PC-3 (cell line): ENCODE data around the gene ALKBH8.

Experiments
- EZH2 ChIP-seq: fragments of 300-600 bp; sonication (generic); IDR thresholded peaks from one replicate; pipeline ENCODE4 v1.6.1; 2017; ENCODE audit warnings: antibody characterized with exemption, mild to moderate bottlenecking, low read length; ENCODE audit not compliant: unreplicated experiment
- EZH2phosphoT487 ChIP-seq: fragments of 300-600 bp; sonication (generic); IDR thresholded peaks from 2 replicates; pipeline ENCODE4 v1.6.1; 2018; ENCODE audit warnings: mild to moderate bottlenecking, antibody characterized with exemption, low read length, borderline replicate concordance
- TF ChIP-seq, protein P1 (sequence below): fragments of 300-600 bp; sonication (generic); conservative IDR thresholded peaks from 2 replicates; pipeline ENCODE4 v1.5.1; 2017; ENCODE audit warnings: antibody characterized with exemption, low read depth, mild to moderate bottlenecking, low read length

GRCh38 chr11:107468596-107468995 lies 96.9 kb downstream of the ALKBH8 start:
- TF ChIP-seq, protein P1, sequence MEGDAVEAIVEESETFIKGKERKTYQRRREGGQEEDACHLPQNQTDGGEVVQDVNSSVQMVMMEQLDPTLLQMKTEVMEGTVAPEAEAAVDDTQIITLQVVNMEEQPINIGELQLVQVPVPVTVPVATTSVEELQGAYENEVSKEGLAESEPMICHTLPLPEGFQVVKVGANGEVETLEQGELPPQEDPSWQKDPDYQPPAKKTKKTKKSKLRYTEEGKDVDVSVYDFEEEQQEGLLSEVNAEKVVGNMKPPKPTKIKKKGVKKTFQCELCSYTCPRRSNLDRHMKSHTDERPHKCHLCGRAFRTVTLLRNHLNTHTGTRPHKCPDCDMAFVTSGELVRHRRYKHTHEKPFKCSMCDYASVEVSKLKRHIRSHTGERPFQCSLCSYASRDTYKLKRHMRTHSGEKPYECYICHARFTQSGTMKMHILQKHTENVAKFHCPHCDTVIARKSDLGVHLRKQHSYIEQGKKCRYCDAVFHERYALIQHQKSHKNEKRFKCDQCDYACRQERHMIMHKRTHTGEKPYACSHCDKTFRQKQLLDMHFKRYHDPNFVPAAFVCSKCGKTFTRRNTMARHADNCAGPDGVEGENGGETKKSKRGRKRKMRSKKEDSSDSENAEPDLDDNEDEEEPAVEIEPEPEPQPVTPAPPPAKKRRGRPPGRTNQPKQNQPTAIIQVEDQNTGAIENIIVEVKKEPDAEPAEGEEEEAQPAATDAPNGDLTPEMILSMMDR: no peak
- TF ChIP-seq EZH2 (no peak), EZH2phosphoT487 (no peak)
